GM12872 (cell line): ENCODE results near the gene C4orf54.

ENCODE experiments used
- CTCF ChIP-seq: IDR thresholded peaks from 3 replicates; pipeline ENCODE4 v1.5.1; 2011; ENCODE audit warnings: low read depth, mild to moderate bottlenecking, low read length, moderate library complexity; ENCODE audit not compliant: insufficient read depth

C4orf54 gene

GRCh38 chr4:99645036-99645435 lies 12.6 kb downstream of the C4orf54 start:
- no peak for TF ChIP-seq CTCF

- TF ChIP-seq CTCF, result no peak
Observed at GRCh38 chr4:99644453-99644852, 13.2 kb downstream of the C4orf54 start.

GRCh38 chr4:99642725-99643489 lies 14.7 kb downstream of the C4orf54 start:
- no peak for TF ChIP-seq CTCF

GRCh38 chr4:99640676-99641075 lies 17.0 kb downstream of the C4orf54 start:
- no peak for TF ChIP-seq CTCF

- TF ChIP-seq CTCF, result no peak
Observed at GRCh38 chr4:99637174-99637573, 20.5 kb downstream of the C4orf54 start.

- TF ChIP-seq CTCF, result no peak
Observed at GRCh38 chr4:99636422-99636821, 21.2 kb downstream of the C4orf54 start.

- TF ChIP-seq CTCF, result no peak
Observed at GRCh38 chr4:99635601-99636000, 22.0 kb downstream of the C4orf54 start.
